ENCODE data around the gene PAQR3. TPM values are rescaled to one million over a fixed set of nuclear protein-coding genes. Genes with fewer than 3 reads are reported as not detected.

Gene PAQR3
- total and polyA plus RNA-seq, 2 of the 4 experiments (the other 2 are of a cell fraction): 11.5 to 11.8 TPM

DNA sequence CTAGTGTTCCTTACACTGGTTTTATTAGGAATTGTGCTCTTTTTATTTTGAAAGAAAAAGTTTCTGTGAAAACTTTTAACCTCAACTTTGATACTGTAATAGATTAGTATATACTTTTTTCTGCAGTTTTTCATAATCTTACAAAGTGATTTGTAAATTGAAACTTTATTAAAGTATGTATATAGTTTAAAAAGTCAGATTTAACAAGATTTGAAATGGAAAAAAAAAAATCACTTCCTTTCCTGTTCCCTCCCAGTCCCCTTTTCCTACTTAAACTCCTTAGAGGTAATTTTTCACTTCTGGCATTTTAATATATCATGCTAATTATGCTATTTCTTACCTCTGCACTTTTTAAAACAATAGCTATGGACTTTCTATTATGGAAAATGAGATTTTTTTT, 49.3 kb downstream of the PAQR3 start:
- no TSS peak for BruUV-seq (replicated peaks)
- DNase-seq (no peak), ATAC-seq (ENCODE audit: low read depth) (no peak)
- dilution Hi-C loops (cut with HindIII; ENCODE audit: low sequenced_read_pairs, unreplicated experiment) (no loop called here), in situ Hi-C loops (cut with MboI; ENCODE audit: low sequenced_read_pairs) (no loop called here), intact Hi-C loops (cut with micrococcal nuclease) (no loop called here)
- H3K9me1 ChIP-seq (ENCODE audit: insufficient read depth, low read length): no peaks in the 10 kb centered on the region; the same call in 1 of the 2 replicates
- TF ChIP-seq CHD1 (IDR thresholded peaks at IDR 0.05; ENCODE audit: low read depth, low read length): no peak
- no peak for TF ChIP-seq MAFK (IDR thresholded peaks at IDR 0.05; ENCODE audit: low read depth, low read length)
- no peak for TF ChIP-seq BHLHE40 (IDR thresholded peaks at IDR 0.05; ENCODE audit: low read depth, low read length)
- TF ChIP-seq RAD21 (IDR thresholded peaks at IDR 0.05; ENCODE audit: low read length): no peak
- TF ChIP-seq CTCF (conservative IDR thresholded peaks at IDR 0.05; ENCODE audit: low read depth, low read length): no peak
- TF ChIP-seq CEBPB (IDR thresholded peaks at IDR 0.05; ENCODE audit: low read depth, low read length): no peak
- no peak for TF ChIP-seq RFX5 (IDR thresholded peaks at IDR 0.05; ENCODE audit: low read depth, low read length)
- no peak for TF ChIP-seq SMC3 (IDR thresholded peaks at IDR 0.05; ENCODE audit: low read depth, low read length)
- TF ChIP-seq RCOR1 (IDR thresholded peaks at IDR 0.05; ENCODE audit: insufficient replicate concordance, low read length): no peak
- no peak for TF ChIP-seq POLR2A (IDR thresholded peaks at IDR 0.05; ENCODE audit: low read depth, low read length)
- no peak for TF ChIP-seq MAZ (IDR thresholded peaks at IDR 0.05; ENCODE audit: borderline replicate concordance, low read depth, low read length)
- TF ChIP-seq, protein P1, sequence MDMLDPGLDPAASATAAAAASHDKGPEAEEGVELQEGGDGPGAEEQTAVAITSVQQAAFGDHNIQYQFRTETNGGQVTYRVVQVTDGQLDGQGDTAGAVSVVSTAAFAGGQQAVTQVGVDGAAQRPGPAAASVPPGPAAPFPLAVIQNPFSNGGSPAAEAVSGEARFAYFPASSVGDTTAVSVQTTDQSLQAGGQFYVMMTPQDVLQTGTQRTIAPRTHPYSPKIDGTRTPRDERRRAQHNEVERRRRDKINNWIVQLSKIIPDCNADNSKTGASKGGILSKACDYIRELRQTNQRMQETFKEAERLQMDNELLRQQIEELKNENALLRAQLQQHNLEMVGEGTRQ (IDR thresholded peaks at IDR 0.05; ENCODE audit: low read depth, low read length): no peak
- TF ChIP-seq FOS (IDR thresholded peaks at IDR 0.05; ENCODE audit: low read depth, low read length): no peak
- no peaks in the 10 kb centered on the region for H3K9me3 ChIP-seq (ENCODE audit: control insufficient read depth, insufficient read depth, low read length)
- no peak overlapping the region for H3K9ac ChIP-seq (ENCODE audit: low read depth, low read length)
- H4K91ac ChIP-seq (ENCODE audit: insufficient read depth, low read depth, low read length): no peak overlapping the region
- no peaks in the 10 kb centered on the region for H4K20me1 ChIP-seq (ENCODE audit: insufficient read depth, low read length)
- H3K27me3 ChIP-seq (ENCODE audit: control insufficient read depth, insufficient read depth, low read length): no peaks in the 10 kb centered on the region
- H3K27ac ChIP-seq (ENCODE audit: insufficient read depth, low read length): no peak overlapping the region
- CTCF ChIA-PET: no interaction called here
- no peak overlapping the region for H2BK20ac ChIP-seq (ENCODE audit: low read depth, low read length)
- no peak overlapping the region for H3K4me2 ChIP-seq (ENCODE audit: low read depth, low read length)
- H3K79me1 ChIP-seq (ENCODE audit: low read depth in 1 of 2, low read length in 2 of 2): 0 out of 4 replicates have a peak, but pooled peaks cover 0 to 2% of the 10 kb centered on the region in 2 experiments
- no peak overlapping the region for H3K18ac ChIP-seq (ENCODE audit: low read depth, low read length)
- H2AK5ac ChIP-seq (ENCODE audit: low read depth, low read length): no peak overlapping the region
- H2AFZ ChIP-seq (replicated peaks; ENCODE audit: low read length, poor library complexity): no peak overlapping the region
- H3K36me3 ChIP-seq (ENCODE audit: control insufficient read depth, insufficient read depth, low read length): peaks cover 5% of the 10 kb centered on the region; the same call in 1 of the 2 replicates
- no peak overlapping the region for H3K23ac ChIP-seq (ENCODE audit: low read depth, low read length)
- H2BK5ac ChIP-seq (ENCODE audit: low read depth, low read length, poor library complexity, severe bottlenecking): no peak overlapping the region
- H2BK15ac ChIP-seq (ENCODE audit: low read depth, low read length): no peak overlapping the region
- no peak overlapping the region for H4K8ac ChIP-seq (ENCODE audit: low read depth in 2 of 2, low read length in 2 of 2)
- no peak overlapping the region for H2BK120ac ChIP-seq (ENCODE audit: low read depth, low read length)
- peaks cover 5% of the 10 kb centered on the region; the same call in 1 of the 2 replicates for H3K4me1 ChIP-seq (ENCODE audit: control insufficient read depth, insufficient read depth, low read length)
- POLR2A ChIA-PET (ENCODE audit: unreplicated experiment): interaction anchor here (0.6 kb wide), 1 partner anchor 269 kb away, joined by 3 read pairs; no protein-coding TSS in a partner anchor
- H3K4ac ChIP-seq (ENCODE audit: low read depth, low read length): no peak overlapping the region
- no peak overlapping the region for H2AK9ac ChIP-seq (replicated peaks; ENCODE audit: low read depth, low read length, poor library complexity)
- no peak overlapping the region for H3K56ac ChIP-seq (ENCODE audit: extremely low read depth, insufficient read depth, low read length)
- no peak overlapping the region for H3K4me3 ChIP-seq (ENCODE audit: insufficient read depth, low read depth, low read length)
- H4K5ac ChIP-seq (ENCODE audit: low read depth, low read length): no peak overlapping the region
- no peak overlapping the region for H3K14ac ChIP-seq (replicated peaks; ENCODE audit: low read depth, low read length)

Data from IMR-90 (cell line).